Activated CD8-positive, alpha-beta T cell treated with anti-CD3 and anti-CD28 coated beads for 36 hours (primary cell): ENCODE results near the gene MTRR. TPM values are rescaled to one million over a fixed set of nuclear protein-coding genes. Genes with fewer than 3 reads are reported as not detected.
A peak's percentile ranks its signal among the peaks of the same experiment; 100 is the strongest.

ENCODE experiments used
- ATAC-seq: fragments of 200-7000 bp; cut with Tn5 transposase; one replicate; pipeline ENCODE4 v1.10.0; 2021; ENCODE audit warnings: mild to moderate bottlenecking, moderate library complexity
- CTCF ChIA-PET: fragments of 350-600 bp; sonication (Branson Sonifier 250); formaldehyde crosslinking; loops from one replicate; lab custom pipeline; 2021; ENCODE audit warnings: antibody characterized with exemption; lab: Charles Lee
- POLR2A ChIA-PET: fragments of 350-600 bp; sonication (Branson Sonifier 250); formaldehyde crosslinking; loops from one replicate; lab custom pipeline; 2021; ENCODE audit warnings: antibody characterized with exemption; lab: Charles Lee
- DNase-seq: peaks from one replicate; pipeline ENCODE4 v3.0.0-alpha.2; 2020
- H3K27ac Mint-ChIP-seq: one replicate; pipeline ENCODE4 v1.8.0; 2021; ENCODE audit warnings: mild to moderate bottlenecking, mixed read lengths
- H3K27me3 Mint-ChIP-seq: one replicate; pipeline ENCODE4 v1.8.0; 2021; ENCODE audit warnings: mixed read lengths
- H3K36me3 Mint-ChIP-seq: one replicate; pipeline ENCODE4 v1.8.0; 2021; ENCODE audit warnings: low read depth, mixed read lengths
- H3K4me1 Mint-ChIP-seq: one replicate; pipeline ENCODE4 v1.8.0; 2021; ENCODE audit warnings: low read depth, mixed read lengths
- H3K4me3 Mint-ChIP-seq: one replicate; pipeline ENCODE4 v1.8.0; 2021; ENCODE audit warnings: mild to moderate bottlenecking, moderate library complexity, mixed read lengths
- H3K9me3 Mint-ChIP-seq: one replicate; pipeline ENCODE4 v1.8.0; 2021; ENCODE audit warnings: mixed read lengths
- CTCF ChIP-seq: fragments of 200-600 bp; IDR thresholded peaks from one replicate; pipeline ENCODE4 v1.8.0; 2022; ENCODE audit warnings: antibody characterized with exemption, mild to moderate bottlenecking
- intact Hi-C: fragments of 100-400 bp; cut with micrococcal nuclease; formaldehyde crosslinking; loops from one replicate; pipeline ENCODE4 v1.10.0; 2022
- total RNA-seq, 2 experiments: library from RNA; stranded (reverse); gene quantifications; one replicate each; pipeline ENCODE4 v1.2.3, GENCODE V29; 2021

MTRR gene
- total RNA-seq, 2 experiments from 2014 or later, result 54.3 to 57.8 TPM

- DNase-seq (no peak), ATAC-seq (no peak)
- ChIA-PET CTCF (interaction anchor here (1.5 to 2.0 kb wide), 2 partner anchors 11 to 13 kb away, joined by 3 to 6 read pairs; no protein-coding TSS in a partner anchor), POLR2A (interaction anchor here (1.2 kb wide), 1 partner anchor 13 kb away, joined by 4 read pairs; no protein-coding TSS in a partner anchor)
- peaks cover 39% of the 10 kb centered on the region for H3K27me3 Mint-ChIP-seq
- TF ChIP-seq CTCF, result no peak
- no peaks in the 10 kb centered on the region for H3K36me3 Mint-ChIP-seq
- H3K27ac Mint-ChIP-seq, result no peak overlapping the region
- H3K9me3 Mint-ChIP-seq, result no peaks in the 10 kb centered on the region
- peaks cover 3% of the 10 kb centered on the region for H3K4me1 Mint-ChIP-seq
- intact Hi-C loops, result no loop called here
- H3K4me3 Mint-ChIP-seq, result no peak overlapping the region
Observed at GRCh38 chr5:7844901-7845300, 24.0 kb upstream of the MTRR start.

DNA sequence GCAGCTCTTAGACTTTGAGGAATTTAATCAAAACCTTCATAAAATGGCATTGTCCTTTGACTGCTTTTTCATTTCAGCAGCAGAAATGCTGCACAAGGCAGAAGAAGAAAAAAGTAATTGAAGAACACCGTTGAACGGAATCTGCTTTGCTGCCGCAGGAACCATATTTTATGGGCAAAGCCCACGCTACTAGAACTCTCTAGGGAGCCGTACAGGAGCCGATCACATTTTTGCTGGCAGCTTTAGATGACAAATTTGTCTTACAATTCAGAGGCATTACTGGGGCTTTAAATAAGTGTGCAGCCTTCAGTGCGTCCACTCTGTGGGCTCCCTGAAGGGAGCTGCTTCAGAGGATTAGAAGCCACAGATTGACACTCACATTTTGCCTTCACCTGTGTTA, 23.4 kb upstream of the MTRR start:
- ATAC-seq, result no peak
- CTCF ChIA-PET, result interaction anchor here (1.5 to 2.0 kb wide), 2 partner anchors 11 to 12 kb away, joined by 3 to 6 read pairs; no protein-coding TSS in a partner anchor
- Mint-ChIP-seq H3K27me3 (peaks cover 38% of the 10 kb centered on the region), H3K4me3 (no peak overlapping the region), H3K27ac (no peak overlapping the region), H3K9me3 (no peaks in the 10 kb centered on the region), H3K4me1 (peaks cover 3% of the 10 kb centered on the region), H3K36me3 (no peaks in the 10 kb centered on the region)
- TF ChIP-seq CTCF, result no peak
- intact Hi-C loops, result no loop called here
- no peak for DNase-seq
- POLR2A ChIA-PET, result interaction anchor here (1.2 kb wide), 1 partner anchor 12 kb away, joined by 4 read pairs; no protein-coding TSS in a partner anchor

DNA sequence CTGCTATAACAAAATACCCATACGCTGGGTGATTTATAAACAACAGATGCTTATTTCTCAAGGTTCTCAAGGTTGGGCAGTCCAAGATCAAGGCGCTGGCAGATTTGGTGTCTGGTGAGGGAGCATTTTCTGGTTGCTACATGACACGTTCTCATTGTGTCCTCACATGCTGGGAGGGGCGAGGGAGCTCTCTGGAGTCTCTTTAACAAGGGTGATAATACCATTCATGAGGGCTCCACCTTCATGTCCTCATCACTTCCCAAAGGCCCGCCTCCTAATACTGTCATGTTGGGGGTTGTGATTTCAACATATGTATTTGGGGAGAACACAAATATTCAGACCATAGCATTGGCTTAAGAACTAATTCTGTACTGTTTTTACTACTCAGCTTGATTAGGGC, 22.6 kb upstream of the MTRR start:
- no peak for DNase-seq
- ATAC-seq, result no peak
- Mint-ChIP-seq H3K27ac (no peak overlapping the region), H3K4me3 (no peak overlapping the region), H3K9me3 (no peaks in the 10 kb centered on the region), H3K36me3 (peaks cover 2% of the 10 kb centered on the region), H3K27me3 (peaks cover 40% of the 10 kb centered on the region), H3K4me1 (peaks cover 5% of the 10 kb centered on the region)
- POLR2A ChIA-PET, result interaction anchor here (1.2 kb wide), 1 partner anchor 12 kb away, joined by 4 read pairs; no protein-coding TSS in a partner anchor
- no peak for TF ChIP-seq CTCF
- intact Hi-C loops, result no loop called here
- CTCF ChIA-PET, result interaction anchor here (1.1 to 2.0 kb wide), 3 partner anchors 9 to 12 kb away, joined by 3 to 6 read pairs (median 3); no protein-coding TSS in a partner anchor

GRCh38 chr5:7848296-7848695, 20.7 kb upstream of the MTRR start:
- no peak overlapping the region for H3K27ac Mint-ChIP-seq
- H3K36me3 Mint-ChIP-seq, result peaks cover 2% of the 10 kb centered on the region
- no peaks in the 10 kb centered on the region for H3K9me3 Mint-ChIP-seq
- ChIA-PET POLR2A (no interaction called here), CTCF (interaction anchor here (1.3 kb wide), 1 partner anchor 32 kb away, joined by 3 read pairs; no protein-coding TSS in a partner anchor)
- no peak for DNase-seq
- H3K4me3 Mint-ChIP-seq, result no peak overlapping the region
- ATAC-seq, result no peak
- no peak for TF ChIP-seq CTCF
- H3K27me3 Mint-ChIP-seq, result peaks cover 37% of the 10 kb centered on the region
- intact Hi-C loops, result no loop called here
- peaks cover 17% of the 10 kb centered on the region for H3K4me1 Mint-ChIP-seq

DNA sequence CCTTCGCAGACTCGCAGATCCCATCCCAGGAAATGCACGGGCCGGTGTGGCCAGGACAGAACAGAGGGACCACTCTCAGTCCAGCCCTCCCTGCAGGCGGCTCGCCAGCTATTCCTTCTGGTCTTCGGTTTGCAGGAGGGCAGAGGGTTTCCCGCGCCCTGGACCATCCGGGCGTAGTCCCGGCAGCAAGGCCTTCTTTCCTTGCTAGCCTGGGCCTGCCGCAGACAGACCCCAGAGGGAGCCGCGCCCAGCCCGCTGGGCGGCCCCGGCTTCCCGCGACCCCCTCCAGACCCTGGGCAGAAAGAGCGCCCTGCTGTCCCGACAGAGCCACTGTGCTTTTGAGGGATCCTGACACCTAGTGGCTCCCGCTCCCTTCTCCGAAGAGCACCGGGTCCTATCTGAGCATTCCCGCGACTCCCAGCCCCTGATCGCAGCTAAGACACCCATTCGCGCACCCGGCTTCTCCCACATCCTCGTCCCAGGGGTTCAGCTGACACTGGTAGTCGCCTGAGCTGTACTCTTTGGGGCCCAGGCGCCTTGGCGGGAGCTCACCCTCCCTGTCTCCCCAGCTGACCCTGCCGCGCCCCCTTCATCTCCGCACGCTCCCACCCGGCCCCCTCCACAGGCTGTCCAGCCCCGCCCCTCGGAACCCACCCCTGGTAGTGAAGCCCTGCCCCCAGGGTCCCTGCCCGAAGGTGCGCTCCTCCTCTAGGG, 19.1 kb upstream of the MTRR start:
- Mint-ChIP-seq H3K27ac (no peak overlapping the region), H3K27me3 (peaks cover 28% of the 10 kb centered on the region), H3K9me3 (no peaks in the 10 kb centered on the region), H3K36me3 (peaks cover 2% of the 10 kb centered on the region), H3K4me1 (peaks cover 17% of the 10 kb centered on the region), H3K4me3 (peak overlapping the region; percentile 63)
- ChIA-PET CTCF (interaction anchor here (0.6 to 2.3 kb wide), 3 partner anchors 10 to 1085 kb away, joined by 3 to 5 read pairs (median 3); no protein-coding TSS in a partner anchor), POLR2A (no interaction called here)
- ATAC-seq (peak; percentile 22), DNase-seq (peak; percentile 13)
- TF ChIP-seq CTCF, result no peak
- intact Hi-C loops, result no loop called here
